ENCODE results near the gene NANS.

The NANS gene

GRCh38 chr9:98040212-98040611 is 16.3 kb upstream of the NANS start:
- Histone ChIP-seq H3K36me3 (ENCODE audit: insufficient read depth, low read length) (no peaks in the 10 kb centered on the region), H3K9ac (ENCODE audit: low read depth, low read length, poor library complexity, severe bottlenecking) (no peak overlapping the region), H3K9me2 (replicated peaks; ENCODE audit: low read depth, low read length) (no peaks in the 10 kb centered on the region), H3K9me3 (ENCODE audit: insufficient read depth, low read depth, low read length) (no peaks in the 10 kb centered on the region), H3K4me3 (ENCODE audit: low read length, poor library complexity, severe bottlenecking) (no peak overlapping the region), H3K4me2 (ENCODE audit: low read depth, low read length, poor library complexity, severe bottlenecking) (no peak overlapping the region), H3K27me3 (ENCODE audit: insufficient read depth, low read length, poor library complexity, severe bottlenecking) (no peaks in the 10 kb centered on the region), H4K20me1 (ENCODE audit: insufficient read depth, low read length, poor library complexity, severe bottlenecking) (no peaks in the 10 kb centered on the region), H3F3A (ENCODE audit: low read depth) (no peaks in the 10 kb centered on the region), H3K79me2 (ENCODE audit: insufficient read depth, low read length) (no peaks in the 10 kb centered on the region), H3K4me1 (ENCODE audit: insufficient read depth, low read length, poor library complexity, severe bottlenecking) (peaks cover 6% of the 10 kb centered on the region), H2AFZ (ENCODE audit: low read length) (no peak overlapping the region)
- TF ChIP-seq EZH2phosphoT487 (IDR thresholded peaks at IDR 0.05; ENCODE audit: borderline replicate concordance) = no peak
- TF ChIP-seq, protein P1, sequence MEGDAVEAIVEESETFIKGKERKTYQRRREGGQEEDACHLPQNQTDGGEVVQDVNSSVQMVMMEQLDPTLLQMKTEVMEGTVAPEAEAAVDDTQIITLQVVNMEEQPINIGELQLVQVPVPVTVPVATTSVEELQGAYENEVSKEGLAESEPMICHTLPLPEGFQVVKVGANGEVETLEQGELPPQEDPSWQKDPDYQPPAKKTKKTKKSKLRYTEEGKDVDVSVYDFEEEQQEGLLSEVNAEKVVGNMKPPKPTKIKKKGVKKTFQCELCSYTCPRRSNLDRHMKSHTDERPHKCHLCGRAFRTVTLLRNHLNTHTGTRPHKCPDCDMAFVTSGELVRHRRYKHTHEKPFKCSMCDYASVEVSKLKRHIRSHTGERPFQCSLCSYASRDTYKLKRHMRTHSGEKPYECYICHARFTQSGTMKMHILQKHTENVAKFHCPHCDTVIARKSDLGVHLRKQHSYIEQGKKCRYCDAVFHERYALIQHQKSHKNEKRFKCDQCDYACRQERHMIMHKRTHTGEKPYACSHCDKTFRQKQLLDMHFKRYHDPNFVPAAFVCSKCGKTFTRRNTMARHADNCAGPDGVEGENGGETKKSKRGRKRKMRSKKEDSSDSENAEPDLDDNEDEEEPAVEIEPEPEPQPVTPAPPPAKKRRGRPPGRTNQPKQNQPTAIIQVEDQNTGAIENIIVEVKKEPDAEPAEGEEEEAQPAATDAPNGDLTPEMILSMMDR (conservative IDR thresholded peaks at IDR 0.05; ENCODE audit: low read length) = no peak

- H3K36me3 ChIP-seq (ENCODE audit: insufficient read depth, low read length) = no peaks in the 10 kb centered on the region
- H3K9me2 ChIP-seq (replicated peaks; ENCODE audit: low read depth, low read length) = no peaks in the 10 kb centered on the region
- TF ChIP-seq EZH2phosphoT487 (IDR thresholded peaks at IDR 0.05; ENCODE audit: borderline replicate concordance) = no peak
- TF ChIP-seq, protein P1 (conservative IDR thresholded peaks at IDR 0.05; ENCODE audit: low read length) = no peak
- peaks cover 33% of the 10 kb centered on the region for H3K79me2 ChIP-seq (ENCODE audit: insufficient read depth, low read length)
- H3K9ac ChIP-seq (ENCODE audit: low read depth, low read length, poor library complexity, severe bottlenecking) = no peak overlapping the region
- H3K4me1 ChIP-seq (ENCODE audit: insufficient read depth, low read length, poor library complexity, severe bottlenecking) = peaks cover 15% of the 10 kb centered on the region
- no peak overlapping the region for H2AFZ ChIP-seq (ENCODE audit: low read length)
- H3K9me3 ChIP-seq (ENCODE audit: insufficient read depth, low read depth, low read length) = no peaks in the 10 kb centered on the region
- H3F3A ChIP-seq (ENCODE audit: low read depth) = no peaks in the 10 kb centered on the region
- H3K4me3 ChIP-seq (ENCODE audit: low read length, poor library complexity, severe bottlenecking) = no peak overlapping the region
- no peaks in the 10 kb centered on the region for H4K20me1 ChIP-seq (ENCODE audit: insufficient read depth, low read length, poor library complexity, severe bottlenecking)
- H3K27me3 ChIP-seq (ENCODE audit: insufficient read depth, low read length, poor library complexity, severe bottlenecking) = no peaks in the 10 kb centered on the region
- H3K4me2 ChIP-seq (ENCODE audit: low read depth, low read length, poor library complexity, severe bottlenecking) = no peak overlapping the region
These were observed 12.6 kb upstream of the NANS start for GRCh38 chr9:98043915-98044314.

DNA sequence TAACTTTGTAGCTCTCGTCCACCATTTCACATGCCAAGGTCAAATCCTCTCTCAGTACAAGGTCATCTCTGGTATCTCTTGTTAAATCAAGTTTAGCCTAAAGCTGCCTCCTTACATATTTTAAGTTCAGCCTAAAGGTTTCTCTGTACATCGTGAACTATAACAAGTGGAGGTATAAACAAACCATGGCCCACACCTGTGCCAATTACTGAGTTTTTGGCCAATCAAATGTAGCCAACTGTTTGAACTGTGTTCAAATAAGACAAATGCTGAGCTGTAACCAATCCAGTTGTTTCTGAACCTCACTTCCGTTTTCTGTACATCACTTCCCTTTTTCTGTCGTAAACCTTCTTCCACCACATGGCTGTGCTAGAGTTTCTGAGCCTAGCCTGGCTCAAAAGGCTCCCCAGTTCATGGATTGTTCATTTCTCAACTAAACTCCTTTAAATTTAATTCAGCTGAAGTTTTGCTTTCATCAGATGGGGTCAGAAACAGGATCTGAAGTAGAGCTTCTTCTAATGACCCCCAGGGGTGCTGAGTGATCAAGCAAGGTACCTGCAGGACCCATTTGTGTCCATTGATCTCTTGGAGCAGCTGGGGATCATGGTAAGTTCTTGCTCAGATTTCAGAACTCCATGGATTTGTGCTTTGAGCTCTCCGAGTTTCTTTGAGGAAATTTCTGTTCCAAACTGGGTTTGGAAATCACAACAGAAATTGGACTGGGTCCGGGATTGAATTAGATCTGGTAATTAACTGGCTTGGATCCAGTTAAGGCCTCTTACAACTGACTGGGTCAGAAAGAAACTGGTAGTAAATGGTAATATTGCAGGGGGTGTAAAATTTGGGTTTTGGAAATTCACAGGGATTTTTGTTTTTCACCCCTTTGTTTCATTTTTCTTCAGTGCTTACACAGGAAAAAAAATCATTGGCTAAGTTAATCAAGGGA is 11.0 kb upstream of the NANS start:
- H3K4me2 ChIP-seq (ENCODE audit: low read depth, low read length, poor library complexity, severe bottlenecking) = peak overlapping the region; percentile 69
- no peaks in the 10 kb centered on the region for H3K36me3 ChIP-seq (ENCODE audit: insufficient read depth, low read length)
- H3K4me3 ChIP-seq (ENCODE audit: low read length, poor library complexity, severe bottlenecking) = peak overlapping the region; percentile 73
- peaks cover 28% of the 10 kb centered on the region for H3K4me1 ChIP-seq (ENCODE audit: insufficient read depth, low read length, poor library complexity, severe bottlenecking)
- H3K9ac ChIP-seq (ENCODE audit: low read depth, low read length, poor library complexity, severe bottlenecking) = peak overlapping the region; percentile 79
- TF ChIP-seq EZH2phosphoT487 (IDR thresholded peaks at IDR 0.05; ENCODE audit: borderline replicate concordance) = no peak
- TF ChIP-seq, protein P1 (conservative IDR thresholded peaks at IDR 0.05; ENCODE audit: low read length) = peak; percentile 30; the same call in 1 of the 2 replicates
- H3F3A ChIP-seq (ENCODE audit: low read depth) = no peaks in the 10 kb centered on the region
- no peaks in the 10 kb centered on the region for H3K27me3 ChIP-seq (ENCODE audit: insufficient read depth, low read length, poor library complexity, severe bottlenecking)
- H3K9me3 ChIP-seq (ENCODE audit: insufficient read depth, low read depth, low read length) = no peaks in the 10 kb centered on the region
- H4K20me1 ChIP-seq (ENCODE audit: insufficient read depth, low read length, poor library complexity, severe bottlenecking) = no peaks in the 10 kb centered on the region
- H3K79me2 ChIP-seq (ENCODE audit: insufficient read depth, low read length) = peaks cover 33% of the 10 kb centered on the region
- H3K9me2 ChIP-seq (replicated peaks; ENCODE audit: low read depth, low read length) = no peaks in the 10 kb centered on the region
- H2AFZ ChIP-seq (ENCODE audit: low read length) = peak overlapping the region; percentile 73
